Stimulated activated CD4-positive, alpha-beta T cell treated with anti-CD3 and anti-CD28 coated beads, Interleukin-15, amount 100 ng/mL, for 1 hour (primary cell): ENCODE measurements around the gene PCCA.
"Not testable (repeated sequence)": the region's sequence is repeated elsewhere in the genome, so short reads cannot be mapped to it uniquely, and the experiment has no call there.

Experiments used
- DNase-seq, 2 donors: peaks; one replicate each; pipeline ENCODE4 v3.0.0-alpha.2; 2020; ENCODE audit warnings: low read depth in 1 of 2, low spot score in 1 of 2

Gene PCCA

DNA sequence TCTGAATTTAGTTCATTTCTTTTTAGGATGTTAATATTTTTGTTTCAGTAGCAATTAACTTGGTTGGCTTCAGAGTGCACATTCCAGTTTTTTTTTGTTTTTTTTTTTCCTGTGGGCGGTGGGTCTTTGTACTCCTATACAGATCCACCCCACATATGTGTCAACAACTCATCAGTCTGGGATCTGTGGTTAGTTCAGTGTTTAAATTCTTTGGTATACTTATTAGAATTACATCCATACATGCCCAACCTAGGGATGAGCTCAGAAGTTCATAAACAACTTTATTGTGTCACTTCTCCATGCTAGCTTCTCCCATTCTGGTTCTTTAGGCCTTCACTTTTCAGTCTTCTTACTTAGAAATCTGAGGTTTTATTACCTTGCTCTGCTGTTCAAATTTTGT, 50.9 kb downstream of the PCCA start:
- no peak for DNase-seq

DNA sequence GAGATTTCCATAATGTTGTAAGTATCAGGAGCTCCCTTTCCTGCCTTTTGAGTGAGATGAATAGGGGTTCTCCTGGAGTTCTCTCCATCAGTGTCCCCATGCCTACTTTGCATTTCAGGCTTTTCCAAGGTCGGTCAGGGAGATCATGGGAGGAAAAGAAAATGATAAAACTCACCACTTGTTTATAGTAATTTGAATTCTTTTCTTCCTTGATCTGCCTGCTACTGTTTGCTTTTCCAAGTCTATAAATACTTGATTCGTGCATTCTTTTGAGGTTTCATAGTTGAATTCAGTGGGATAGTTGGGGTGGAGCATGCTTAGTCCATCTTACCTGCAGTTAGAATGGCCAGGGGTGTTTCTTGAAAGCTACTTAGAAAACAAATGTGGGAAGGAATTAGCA, 51.5 kb downstream of the PCCA start:
- no peak for DNase-seq

DNA sequence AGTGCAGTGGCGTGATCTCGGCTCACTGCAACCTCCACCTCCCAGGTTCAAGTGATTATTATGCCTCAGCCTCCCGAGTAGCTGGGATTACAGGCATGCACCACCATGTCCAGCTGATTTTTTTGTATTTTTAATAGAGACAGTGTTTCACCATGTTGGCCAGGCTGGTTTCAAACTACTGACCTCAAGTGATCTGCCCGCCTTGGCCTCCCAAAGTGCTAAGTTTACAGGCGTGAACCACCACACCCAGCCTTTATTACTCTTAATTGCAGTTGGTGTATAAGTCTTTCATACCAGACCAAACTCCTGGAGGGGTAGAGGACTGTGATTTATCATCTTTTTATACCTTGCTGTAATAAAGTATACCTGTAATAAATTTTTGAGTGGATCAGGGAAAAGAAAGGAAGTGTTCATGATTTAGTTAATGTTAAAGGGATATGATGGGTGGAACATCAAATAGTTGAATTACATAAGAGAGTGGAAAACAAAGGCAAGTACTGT, 52.6 kb downstream of the PCCA start:
- DNase-seq = not testable (repeated sequence)

DNA sequence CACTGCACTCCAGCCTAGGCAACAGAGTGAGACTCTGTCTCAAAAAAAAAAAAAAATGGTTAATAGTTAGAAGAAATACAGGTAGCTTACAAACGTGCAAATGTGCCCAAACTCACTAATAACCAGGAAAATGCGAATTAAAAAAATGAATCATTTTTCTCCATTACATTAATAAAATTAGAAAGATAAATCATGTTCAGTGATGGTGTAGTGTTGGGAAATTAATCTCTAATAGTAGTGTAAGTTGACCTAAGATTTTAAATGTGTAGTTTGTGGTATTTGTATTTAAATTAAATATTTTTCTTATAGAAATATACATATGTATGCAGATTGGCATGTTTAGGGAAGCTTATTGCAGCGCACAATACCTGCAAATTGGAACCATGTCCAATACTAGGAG, 57.6 kb downstream of the PCCA start:
- DNase-seq = no peak

DNA sequence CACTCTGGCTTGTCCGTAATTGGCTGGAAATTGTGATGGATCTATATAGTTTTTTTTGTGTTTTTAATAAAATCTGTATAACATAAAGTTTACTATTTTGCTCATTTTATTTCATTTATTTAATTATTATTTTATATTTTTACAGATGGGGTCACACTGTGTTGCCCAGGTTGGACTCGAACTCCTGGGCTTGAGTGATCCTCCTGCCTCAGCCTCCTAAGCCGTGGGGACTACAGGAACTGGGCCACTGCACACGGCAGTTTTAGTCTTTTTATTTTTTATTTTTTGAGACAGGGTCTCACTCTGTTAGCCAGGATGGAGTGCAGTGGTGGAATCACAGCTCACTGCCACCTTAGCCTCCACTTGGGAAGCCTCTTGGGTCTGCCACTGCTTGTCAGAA, 58.9 kb downstream of the PCCA start:
- no peak for DNase-seq

DNA sequence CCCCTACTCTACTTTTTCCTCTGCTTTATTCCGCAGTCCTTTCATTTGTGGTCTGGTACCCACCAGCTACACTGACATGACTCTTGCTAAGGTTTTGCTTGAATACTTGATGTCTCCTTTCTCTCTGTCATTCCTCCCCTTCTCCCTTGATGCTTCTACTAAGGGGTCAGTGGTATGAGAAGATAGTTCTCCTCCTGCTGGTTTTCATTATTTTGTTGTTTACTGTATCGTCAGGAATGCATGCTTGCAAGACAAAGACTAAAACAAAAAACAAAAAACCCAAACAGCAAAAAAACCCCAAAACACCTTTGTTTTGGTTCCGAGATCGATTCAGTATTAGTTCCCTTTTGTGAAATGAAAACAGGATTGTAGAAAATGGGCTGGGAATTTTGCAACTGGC, 59.5 kb downstream of the PCCA start:
- no peak for DNase-seq

DNA sequence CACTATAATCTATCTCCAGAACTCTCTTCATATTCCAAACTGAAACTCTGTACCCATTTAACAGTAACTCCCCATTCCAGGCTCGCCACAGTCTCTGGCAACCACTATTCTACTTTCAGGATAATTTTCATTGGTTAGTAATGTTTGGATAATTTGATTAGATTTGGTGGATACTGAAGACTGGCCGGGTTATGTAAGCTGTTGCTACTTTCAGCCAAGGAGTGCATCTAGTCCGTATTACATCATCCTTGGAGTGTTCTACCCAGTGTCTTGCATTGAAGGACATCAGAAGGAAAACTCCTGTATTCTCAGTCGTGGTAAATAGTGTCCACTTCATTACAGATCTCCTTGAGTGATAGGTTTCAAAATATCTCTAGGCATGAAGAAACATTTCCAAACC, 60.5 kb downstream of the PCCA start:
- DNase-seq = no peak

DNA sequence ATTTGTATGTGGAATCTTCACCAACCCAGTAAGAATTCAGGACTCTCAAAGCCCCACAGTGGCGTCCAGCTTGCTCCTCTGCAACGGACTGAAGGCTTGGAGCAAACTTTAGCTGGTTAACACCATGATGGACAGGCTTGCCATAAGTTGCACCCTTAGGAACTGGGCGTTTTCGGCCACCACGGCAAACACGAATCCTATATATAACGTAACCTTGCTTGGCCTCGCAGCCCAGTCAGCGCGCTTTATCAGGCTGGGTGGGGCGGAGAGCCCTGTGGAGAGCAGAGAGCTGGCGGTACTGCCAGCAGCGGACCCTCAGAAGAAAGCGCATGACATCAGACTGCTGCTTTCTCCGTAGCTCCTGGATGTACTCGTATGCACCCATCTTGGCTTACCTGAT, 61.8 kb downstream of the PCCA start:
- DNase-seq = not testable (repeated sequence)

DNA sequence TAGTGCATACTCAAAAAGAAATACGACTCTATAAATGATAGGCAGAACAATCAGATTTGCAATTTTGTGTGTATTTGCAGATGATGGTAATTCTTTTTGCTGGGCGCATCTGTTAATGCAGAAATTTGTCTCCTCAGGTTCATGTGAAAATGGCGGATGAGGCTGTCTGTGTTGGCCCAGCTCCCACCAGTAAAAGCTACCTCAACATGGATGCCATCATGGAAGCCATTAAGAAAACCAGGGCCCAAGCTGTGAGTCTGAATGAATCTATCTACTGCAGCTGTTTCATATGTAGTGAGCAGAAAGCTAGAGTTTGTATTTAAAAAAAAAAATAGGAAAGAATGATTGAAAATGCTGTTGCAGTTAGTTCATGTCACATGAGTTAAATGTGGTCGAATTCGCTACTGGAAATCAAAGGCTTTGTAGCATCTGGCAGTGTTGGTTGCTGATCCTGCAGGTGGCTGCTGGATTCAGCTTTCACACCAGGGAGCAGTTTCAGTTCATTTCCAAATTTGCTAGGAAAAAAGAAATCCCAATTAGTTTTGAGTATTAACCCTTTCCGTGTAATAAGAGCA, 66.0 kb downstream of the PCCA start:
- no peak for DNase-seq

DNA sequence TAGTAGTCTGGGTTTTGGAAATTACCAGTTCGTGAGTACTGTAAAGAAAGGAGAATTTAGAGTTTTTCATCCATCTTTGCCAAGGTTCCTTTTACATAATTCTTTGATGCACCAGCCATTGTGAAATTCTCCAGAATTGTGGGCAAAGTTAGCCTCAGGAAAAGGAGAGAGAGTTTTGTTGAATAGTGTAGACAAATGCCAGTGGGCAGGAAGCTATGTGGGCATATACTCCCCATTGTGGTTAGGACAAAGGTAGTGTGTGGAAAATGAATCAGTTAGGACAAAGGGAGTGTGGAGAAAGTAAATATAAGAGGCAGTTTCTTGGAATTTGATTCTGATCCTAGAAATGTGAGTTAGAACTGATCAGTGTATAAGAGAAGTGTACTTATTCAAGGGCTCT, 67.9 kb downstream of the PCCA start:
- no peak for DNase-seq

DNA sequence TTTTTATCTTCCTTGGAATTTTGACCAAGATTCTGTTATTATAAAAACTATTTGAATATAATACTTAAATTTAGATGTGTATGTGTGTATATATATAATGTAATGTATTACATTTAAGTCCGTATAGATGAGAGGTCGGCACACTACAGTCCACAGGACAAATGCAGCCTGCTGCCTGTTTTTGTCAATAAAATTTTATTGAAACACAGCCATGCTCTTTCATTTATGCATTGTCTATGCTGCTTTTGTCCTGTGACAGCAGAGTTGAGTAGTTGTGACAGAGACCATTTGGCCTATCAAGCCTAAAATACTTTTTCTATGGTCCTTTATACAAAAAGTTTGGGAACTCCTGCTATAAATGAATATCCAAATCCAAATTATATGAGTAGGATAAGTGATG, 69.7 kb downstream of the PCCA start:
- no peak for DNase-seq

DNA sequence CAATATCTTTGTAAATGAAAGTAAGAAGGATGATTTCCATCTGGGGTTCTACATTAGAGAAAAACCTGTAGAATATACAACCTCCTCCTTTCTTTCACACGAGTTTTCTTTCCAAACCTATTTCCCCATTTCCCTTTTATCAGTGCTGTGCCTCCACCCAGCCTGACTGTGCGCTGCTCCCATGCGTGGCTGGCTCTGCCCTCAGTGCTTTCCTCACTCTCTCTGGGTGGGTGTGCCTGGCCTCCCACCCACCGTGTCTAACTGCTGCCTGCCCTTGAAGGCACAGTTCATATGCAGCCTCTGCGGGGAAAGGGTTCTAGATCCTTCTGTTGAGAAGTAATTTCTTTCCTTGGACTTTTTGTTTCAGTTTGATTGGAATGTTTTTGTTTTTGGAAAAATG, 70.7 kb downstream of the PCCA start:
- no peak for DNase-seq

DNA sequence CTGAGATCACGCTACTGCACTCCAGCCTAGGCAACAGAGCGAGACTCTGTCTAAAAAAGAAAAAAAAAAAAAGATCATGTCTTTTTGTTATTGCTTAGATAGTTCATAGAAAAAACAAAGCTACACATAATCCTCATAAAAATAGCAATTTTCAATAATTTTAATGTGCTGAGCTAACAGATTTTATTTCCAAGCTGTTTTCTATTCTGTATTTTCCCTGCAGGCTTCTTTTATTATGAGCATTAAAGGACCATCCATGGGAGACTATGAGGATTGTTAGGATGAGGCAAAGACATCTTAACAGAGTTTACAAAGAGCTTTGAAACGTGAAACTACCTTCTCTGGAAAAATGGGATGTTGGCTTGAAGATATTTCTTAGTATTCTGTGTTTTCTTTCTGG, 71.6 kb downstream of the PCCA start:
- no peak for DNase-seq

DNA sequence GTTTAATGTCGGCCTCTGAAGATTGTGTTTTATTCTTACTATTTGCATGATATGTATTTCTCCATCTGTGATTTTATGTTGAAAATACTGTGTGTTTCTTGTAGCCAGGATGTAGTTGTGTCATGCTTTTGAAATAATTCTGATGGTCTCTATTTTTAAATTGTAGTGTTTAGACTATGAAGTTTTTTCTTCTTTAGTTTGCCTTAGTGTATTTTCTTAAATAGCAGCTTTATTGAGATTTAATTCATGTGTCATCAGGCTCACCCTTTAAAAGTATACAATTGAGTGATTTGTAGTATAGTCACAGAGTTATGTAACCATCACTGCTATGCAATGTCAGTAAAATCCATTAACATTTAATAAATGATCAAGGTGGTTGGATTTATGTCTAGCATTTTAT, 74.5 kb downstream of the PCCA start:
- DNase-seq = no peak

DNA sequence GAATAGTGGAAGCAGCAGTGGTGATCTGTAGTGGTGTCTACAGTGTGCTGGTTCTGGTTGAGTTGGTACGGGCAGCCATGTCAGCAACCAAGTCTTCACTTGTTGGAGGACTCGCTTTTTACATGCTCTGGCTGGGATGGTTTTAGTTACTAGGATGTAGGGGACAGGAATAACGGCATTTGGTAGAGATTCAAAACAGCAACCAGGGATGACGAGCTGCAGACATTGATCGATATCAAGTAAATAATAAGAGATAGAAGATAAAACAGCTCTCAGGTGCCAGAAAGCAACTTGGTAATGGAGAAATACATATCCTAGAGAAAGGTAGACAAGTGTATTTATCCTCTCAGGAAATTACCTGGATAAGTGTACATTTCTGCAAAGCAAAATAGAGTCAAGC, 84.3 kb downstream of the PCCA start:
- no peak for DNase-seq

DNA sequence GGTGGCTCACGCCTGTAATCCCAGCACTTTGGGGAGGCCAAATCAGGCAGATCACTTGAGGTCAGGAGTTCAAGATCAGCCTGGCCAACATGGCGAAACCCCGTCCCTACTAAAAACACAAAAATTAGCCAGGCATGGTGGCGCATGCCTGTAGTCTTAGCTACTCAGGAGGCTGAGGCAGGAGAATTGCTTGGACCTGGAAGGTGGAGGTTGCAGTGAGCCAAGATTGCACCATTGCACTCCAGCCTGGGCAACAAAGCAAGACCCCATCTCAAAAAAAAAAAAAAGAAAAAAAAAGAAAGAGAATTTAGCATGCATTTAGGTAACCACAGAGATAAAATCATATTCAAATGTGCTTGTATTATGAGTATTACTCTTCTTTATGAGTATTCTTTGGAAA, 85.6 kb downstream of the PCCA start:
- DNase-seq = not testable (repeated sequence)

DNA sequence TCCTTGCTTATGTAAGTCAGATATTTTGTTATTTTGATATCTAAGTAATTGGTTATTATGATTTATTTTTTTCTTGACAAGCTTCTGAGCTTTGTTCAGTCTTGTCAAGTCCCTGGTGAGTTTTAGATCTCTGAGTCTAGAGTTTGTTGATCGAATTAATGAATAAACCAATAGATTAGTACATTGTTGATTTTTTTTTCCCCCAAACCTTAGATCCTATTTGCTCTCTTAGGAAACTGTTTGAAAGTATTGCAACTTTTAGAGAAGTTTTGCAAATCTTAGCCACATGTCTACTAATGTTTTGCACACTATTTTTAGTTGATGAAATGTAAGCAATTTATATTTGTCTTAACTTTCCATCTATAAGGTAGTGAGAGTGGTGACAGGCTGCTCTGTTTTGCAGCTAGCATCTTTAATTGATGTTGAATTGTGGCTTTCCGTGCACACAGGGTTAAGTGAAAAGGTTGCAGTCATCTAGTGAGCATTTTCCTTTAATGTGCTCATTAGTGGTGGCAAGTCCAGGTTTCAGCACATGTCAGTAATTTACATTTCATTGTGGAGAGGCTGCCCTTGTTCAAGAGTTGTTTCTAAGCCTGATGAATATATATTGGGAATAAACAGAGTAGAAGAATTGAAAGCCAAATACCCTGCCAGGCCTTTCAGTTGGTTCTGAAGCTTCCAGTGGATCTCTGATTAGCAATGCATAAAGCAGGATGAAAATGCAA, 86.3 kb downstream of the PCCA start:
- DNase-seq = no peak

DNA sequence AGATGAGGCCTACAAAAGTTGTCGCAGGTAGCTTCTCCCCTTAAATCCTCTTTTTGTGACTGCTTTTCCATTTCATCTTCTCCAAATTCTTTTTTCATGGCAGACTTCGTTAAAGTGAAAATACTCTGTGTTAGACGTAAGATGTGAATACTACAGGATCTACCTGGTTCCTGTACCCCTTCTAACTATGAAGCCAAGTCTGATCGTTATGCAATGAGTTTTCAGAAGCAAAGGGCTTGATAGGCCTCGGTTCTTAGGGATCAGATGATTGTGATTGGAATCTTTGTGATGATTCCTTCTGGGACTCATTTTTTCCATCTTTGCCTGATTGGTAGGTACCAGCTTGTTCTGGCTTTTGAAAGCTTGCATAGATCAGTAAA, 86.9 kb downstream of the PCCA start:
- no peak for DNase-seq

DNA sequence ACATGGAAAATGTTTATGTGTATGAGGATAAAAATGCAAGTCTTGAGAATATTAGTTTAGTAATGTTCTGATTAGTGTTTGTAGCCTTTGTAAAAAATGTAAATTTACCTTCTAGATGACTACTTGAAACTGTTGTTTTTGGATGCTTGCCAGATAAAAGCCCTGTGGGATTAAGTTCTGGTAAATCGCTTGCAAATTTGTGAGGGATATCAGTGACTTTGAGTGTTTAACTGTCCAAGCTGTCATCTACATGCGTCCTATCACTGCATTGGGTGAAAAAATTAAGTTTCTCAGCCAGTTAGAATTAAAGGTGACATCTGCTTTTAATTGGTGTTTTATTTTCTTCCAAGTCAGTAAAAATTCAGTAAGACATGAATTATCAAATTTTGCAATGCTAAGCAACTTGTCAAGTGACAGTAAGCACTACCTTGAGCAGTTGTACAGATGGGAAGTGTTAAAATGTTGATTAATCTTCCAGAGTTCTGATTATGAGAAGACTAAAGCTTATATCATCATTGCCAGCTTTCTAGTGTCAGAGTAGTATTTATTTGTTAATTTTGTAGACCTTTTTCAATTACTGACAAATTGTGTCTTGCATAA, 88.0 kb downstream of the PCCA start:
- no peak for DNase-seq

DNA sequence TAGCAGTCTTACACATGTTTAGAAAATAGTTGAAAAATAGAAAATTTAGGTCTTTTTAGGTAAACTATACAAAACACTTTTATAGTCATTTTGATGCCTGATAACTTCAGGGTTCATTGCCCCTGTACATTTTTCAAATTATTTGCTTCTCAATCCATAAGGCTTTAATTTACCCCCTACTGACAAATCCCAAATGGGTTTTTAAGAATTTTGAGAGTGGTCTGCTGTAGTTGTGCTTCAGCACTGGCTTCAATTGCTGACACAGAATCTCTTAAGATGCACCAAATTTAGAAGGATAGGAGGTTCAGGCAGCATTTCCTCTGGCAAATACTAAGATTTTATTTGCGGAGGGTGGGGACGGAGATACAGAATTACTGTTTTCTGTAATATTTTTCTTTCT, 89.4 kb downstream of the PCCA start:
- DNase-seq = no peak

DNA sequence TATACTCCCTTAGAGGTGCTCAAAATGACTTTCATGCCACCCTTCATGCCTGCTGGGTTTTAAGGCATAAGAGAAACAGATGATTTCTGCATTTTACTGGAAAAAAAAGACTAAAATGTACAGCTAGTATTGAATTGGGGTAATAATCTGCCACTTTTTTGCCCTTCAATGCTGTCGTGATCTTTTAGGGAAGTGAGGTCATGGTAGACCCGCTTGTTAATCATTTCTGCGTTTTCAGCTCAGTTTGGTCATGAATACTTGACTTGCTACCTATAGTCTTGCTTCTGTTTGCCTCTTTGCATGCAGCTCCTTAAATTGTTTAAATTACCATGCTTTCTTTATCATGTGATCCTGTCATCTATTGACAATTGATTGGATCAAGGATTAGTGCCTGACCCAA, 90.4 kb downstream of the PCCA start:
- no peak for DNase-seq

DNA sequence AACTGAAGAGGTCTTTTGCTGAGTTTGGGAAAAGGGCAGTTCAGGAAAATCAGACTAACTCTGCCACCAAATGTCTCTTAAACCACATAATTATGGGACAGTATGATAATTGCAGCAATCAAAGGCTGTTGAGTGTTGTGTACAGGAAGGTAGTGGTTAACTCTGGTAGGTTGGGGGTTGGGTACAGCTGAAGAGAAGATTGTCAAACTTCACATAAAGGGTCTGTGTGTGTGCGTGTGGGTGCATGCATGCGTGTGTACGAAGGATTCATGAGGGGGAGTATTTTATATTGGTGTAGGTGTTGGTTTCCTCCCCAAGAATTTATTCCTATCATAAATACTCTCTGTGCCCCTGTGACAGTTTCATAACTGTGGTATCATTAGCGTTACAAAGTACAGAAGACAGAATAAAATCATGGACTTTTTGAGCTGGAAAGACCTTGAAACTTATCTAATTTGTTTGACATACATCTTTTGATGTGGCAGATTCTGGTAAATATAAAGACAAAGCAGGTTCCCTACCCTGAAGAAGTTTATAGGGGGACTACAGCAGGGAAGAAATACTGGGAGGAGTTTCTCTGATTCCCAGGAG, 94.1 kb downstream of the PCCA start:
- DNase-seq = no peak
